MM.1S (cell line): ENCODE measurements around the gene GUCA2B.

ENCODE experiments used
- DNase-seq: peaks from one replicate; pipeline ENCODE4 v3.0.0-alpha.2; 2015
- H2AFZ ChIP-seq: fragments of 300-600 bp; sonication (generic); 2 replicates; pipeline ENCODE4 v1.6.0; 2016; ENCODE audit warnings: antibody characterized with exemption, low read length
- H3F3A ChIP-seq: fragments of 300-600 bp; sonication (generic); 2 replicates; pipeline ENCODE4 v1.6.1; 2016; ENCODE audit warnings: mild to moderate bottlenecking, antibody characterized with exemption, low read length, moderate library complexity, mixed read lengths; ENCODE audit not compliant: insufficient read depth
- H3K27ac ChIP-seq: fragments of 300-600 bp; sonication (generic); 2 replicates; pipeline ENCODE4 v1.5.1; 2016; ENCODE audit warnings: mild to moderate bottlenecking, low read length
- H3K27me3 ChIP-seq: fragments of 300-600 bp; sonication (generic); replicated peaks from 2 replicates; pipeline ENCODE4 v1.6.0; 2016; ENCODE audit warnings: low read length; ENCODE audit not compliant: insufficient read depth
- H3K36me3 ChIP-seq: fragments of 300-600 bp; sonication (generic); replicated peaks from 2 replicates; pipeline ENCODE4 v1.6.1; 2016; ENCODE audit warnings: mild to moderate bottlenecking, low read length, mixed read lengths; ENCODE audit not compliant: insufficient read depth
- H3K4me1 ChIP-seq: fragments of 300-600 bp; sonication (generic); 2 replicates; pipeline ENCODE4 v1.6.1; 2016; ENCODE audit warnings: low read length, mixed read lengths
- H3K4me2 ChIP-seq: fragments of 300-600 bp; sonication (generic); 2 replicates; pipeline ENCODE4 v1.6.0; 2016; ENCODE audit warnings: low read depth, low read length
- H3K4me3 ChIP-seq: fragments of 300-600 bp; sonication (generic); 2 replicates; pipeline ENCODE4 v1.5.1; 2016; ENCODE audit warnings: low read length, mixed read lengths
- H3K79me2 ChIP-seq: fragments of 300-600 bp; sonication (generic); 2 replicates; pipeline ENCODE4 v1.6.1; 2016; ENCODE audit warnings: mixed run types, low read length, mixed read lengths
- H3K9ac ChIP-seq: fragments of 300-600 bp; sonication (generic); 2 replicates; pipeline ENCODE4 v1.6.1; 2016; ENCODE audit warnings: low read length, mixed read lengths
- H3K9me2 ChIP-seq: fragments of 300-600 bp; sonication (generic); replicated peaks from 2 replicates; pipeline ENCODE4 v1.6.1; 2016; ENCODE audit warnings: mild to moderate bottlenecking, low read length, mixed read lengths; ENCODE audit not compliant: insufficient read depth
- H3K9me3 ChIP-seq: fragments of 300-600 bp; sonication (generic); replicated peaks from 2 replicates; pipeline ENCODE4 v1.6.1; 2016; ENCODE audit warnings: mild to moderate bottlenecking, low read length, mixed read lengths; ENCODE audit not compliant: insufficient read depth
- H4K20me1 ChIP-seq: fragments of 300-600 bp; sonication (generic); 2 replicates; pipeline ENCODE4 v1.6.1; 2016; ENCODE audit warnings: mild to moderate bottlenecking, low read length, moderate library complexity, mixed read lengths; ENCODE audit not compliant: insufficient read depth
- EZH2 ChIP-seq: fragments of 300-600 bp; sonication (generic); optimal IDR thresholded peaks from 2 replicates; pipeline ENCODE3; 2017; ENCODE audit warnings: low read depth, mild to moderate bottlenecking, antibody characterized with exemption, low read length, mixed read lengths
- EZH2phosphoT487 ChIP-seq: fragments of 300-600 bp; sonication (generic); IDR thresholded peaks from 2 replicates; pipeline ENCODE4 v1.6.1; 2018; ENCODE audit warnings: antibody characterized with exemption, low read length
- TF ChIP-seq, protein P1 (sequence below): fragments of 300-600 bp; sonication (generic); IDR thresholded peaks from 2 replicates; pipeline ENCODE4 v1.5.1; 2016; ENCODE audit warnings: antibody characterized with exemption, low read length, mixed read lengths

Gene GUCA2B

GRCh38 chr1:42176902-42177519 lies 23.8 kb downstream of the GUCA2B start:
- TF ChIP-seq, protein P1, sequence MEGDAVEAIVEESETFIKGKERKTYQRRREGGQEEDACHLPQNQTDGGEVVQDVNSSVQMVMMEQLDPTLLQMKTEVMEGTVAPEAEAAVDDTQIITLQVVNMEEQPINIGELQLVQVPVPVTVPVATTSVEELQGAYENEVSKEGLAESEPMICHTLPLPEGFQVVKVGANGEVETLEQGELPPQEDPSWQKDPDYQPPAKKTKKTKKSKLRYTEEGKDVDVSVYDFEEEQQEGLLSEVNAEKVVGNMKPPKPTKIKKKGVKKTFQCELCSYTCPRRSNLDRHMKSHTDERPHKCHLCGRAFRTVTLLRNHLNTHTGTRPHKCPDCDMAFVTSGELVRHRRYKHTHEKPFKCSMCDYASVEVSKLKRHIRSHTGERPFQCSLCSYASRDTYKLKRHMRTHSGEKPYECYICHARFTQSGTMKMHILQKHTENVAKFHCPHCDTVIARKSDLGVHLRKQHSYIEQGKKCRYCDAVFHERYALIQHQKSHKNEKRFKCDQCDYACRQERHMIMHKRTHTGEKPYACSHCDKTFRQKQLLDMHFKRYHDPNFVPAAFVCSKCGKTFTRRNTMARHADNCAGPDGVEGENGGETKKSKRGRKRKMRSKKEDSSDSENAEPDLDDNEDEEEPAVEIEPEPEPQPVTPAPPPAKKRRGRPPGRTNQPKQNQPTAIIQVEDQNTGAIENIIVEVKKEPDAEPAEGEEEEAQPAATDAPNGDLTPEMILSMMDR: peak; percentile 88
- TF ChIP-seq EZH2phosphoT487: no peak
- Histone ChIP-seq H2AFZ (no peak overlapping the region), H3K27me3 (no peaks in the 10 kb centered on the region), H3K36me3 (no peaks in the 10 kb centered on the region), H3K4me1 (no peaks in the 10 kb centered on the region), H3K9ac (no peak overlapping the region), H3K27ac (no peak overlapping the region), H3K4me2 (no peak overlapping the region), H3F3A (no peaks in the 10 kb centered on the region), H3K9me2 (no peaks in the 10 kb centered on the region), H3K79me2 (no peaks in the 10 kb centered on the region), H3K4me3 (no peak overlapping the region), H3K9me3 (no peaks in the 10 kb centered on the region), H4K20me1 (no peaks in the 10 kb centered on the region)
- DNase-seq: peak; percentile 55

DNA sequence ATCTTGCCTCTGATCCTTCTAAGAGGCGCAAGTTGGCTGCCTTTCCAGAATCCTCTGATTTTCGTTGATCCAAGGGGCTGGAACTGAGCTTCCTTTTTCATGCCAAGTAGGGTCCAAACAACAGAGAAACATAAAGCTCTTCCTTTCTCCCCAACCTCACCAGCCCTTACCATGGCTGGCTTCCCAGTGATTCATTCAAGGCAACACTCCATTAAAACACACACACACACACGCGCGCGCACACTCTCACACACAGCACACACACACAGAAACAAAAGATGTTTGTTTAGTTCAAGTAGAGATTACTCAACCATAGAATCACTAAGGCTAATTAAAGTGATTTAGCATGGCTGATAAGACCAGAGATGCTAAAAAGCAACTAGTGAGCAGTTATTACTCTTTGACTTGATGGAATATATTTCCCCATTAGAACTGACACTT lies 24.4 kb downstream of the GUCA2B start:
- no peaks in the 10 kb centered on the region for H3K4me1 ChIP-seq
- H3K27me3 ChIP-seq: no peaks in the 10 kb centered on the region
- no peak overlapping the region for H3K27ac ChIP-seq
- no peak overlapping the region for H3K4me3 ChIP-seq
- H3K9ac ChIP-seq: no peak overlapping the region
- no peak overlapping the region for H3K4me2 ChIP-seq
- no peaks in the 10 kb centered on the region for H3K79me2 ChIP-seq
- H2AFZ ChIP-seq: no peak overlapping the region
- no peaks in the 10 kb centered on the region for H3K9me2 ChIP-seq
- no peaks in the 10 kb centered on the region for H3K9me3 ChIP-seq
- DNase-seq: no peak
- no peak for TF ChIP-seq EZH2phosphoT487
- TF ChIP-seq EZH2: no peak
- TF ChIP-seq, protein P1: no peak
- no peaks in the 10 kb centered on the region for H3K36me3 ChIP-seq
- no peaks in the 10 kb centered on the region for H3F3A ChIP-seq
- no peaks in the 10 kb centered on the region for H4K20me1 ChIP-seq

- Histone ChIP-seq H3K27me3 (no peaks in the 10 kb centered on the region), H2AFZ (no peak overlapping the region), H3K4me1 (no peaks in the 10 kb centered on the region), H4K20me1 (no peaks in the 10 kb centered on the region), H3K9me3 (no peaks in the 10 kb centered on the region), H3K36me3 (no peaks in the 10 kb centered on the region), H3K4me3 (no peak overlapping the region), H3K4me2 (no peak overlapping the region), H3K9ac (no peak overlapping the region), H3K27ac (no peak overlapping the region), H3K9me2 (no peaks in the 10 kb centered on the region), H3K79me2 (no peaks in the 10 kb centered on the region), H3F3A (no peaks in the 10 kb centered on the region)
- DNase-seq: no peak
- TF ChIP-seq, protein P1: no peak
- no peak for TF ChIP-seq EZH2
- TF ChIP-seq EZH2phosphoT487: no peak
These were observed 25.0 kb downstream of the GUCA2B start for GRCh38 chr1:42178249-42178648.
